PFSK-1 (cell line): ENCODE data around the gene TNS3.

Experiments
- POLR2AphosphoS5 ChIP-seq: IDR thresholded peaks from 2 replicates; pipeline ENCODE4 v1.6.1; 2012; ENCODE audit warnings: low read depth, mild to moderate bottlenecking, control low read depth, low read length, moderate library complexity
- SIN3A ChIP-seq: IDR thresholded peaks from 2 replicates; pipeline ENCODE4 v1.6.1; 2012; ENCODE audit warnings: mild to moderate bottlenecking, low read length, moderate library complexity, borderline replicate concordance; ENCODE audit not compliant: insufficient read depth
- TAF1 ChIP-seq: IDR thresholded peaks from 2 replicates; pipeline ENCODE4 v1.6.1; 2012; ENCODE audit warnings: low read length, control low read depth, borderline replicate concordance; ENCODE audit not compliant: insufficient read depth
- TF ChIP-seq, protein P1 (sequence below), 2 experiments: IDR thresholded peaks; 2 replicates each; pipeline versions ENCODE4 v1.6.1 to v1.8.0; 2011 to 2012; ENCODE audit warnings: low read depth in 2 of 2, low read length in 2 of 2, control low read depth in 1 of 2, inconsistent platforms in 1 of 2, mild to moderate bottlenecking in 1 of 2, moderate library complexity in 1 of 2; ENCODE audit not compliant: insufficient read depth in 1 of 2

DNA sequence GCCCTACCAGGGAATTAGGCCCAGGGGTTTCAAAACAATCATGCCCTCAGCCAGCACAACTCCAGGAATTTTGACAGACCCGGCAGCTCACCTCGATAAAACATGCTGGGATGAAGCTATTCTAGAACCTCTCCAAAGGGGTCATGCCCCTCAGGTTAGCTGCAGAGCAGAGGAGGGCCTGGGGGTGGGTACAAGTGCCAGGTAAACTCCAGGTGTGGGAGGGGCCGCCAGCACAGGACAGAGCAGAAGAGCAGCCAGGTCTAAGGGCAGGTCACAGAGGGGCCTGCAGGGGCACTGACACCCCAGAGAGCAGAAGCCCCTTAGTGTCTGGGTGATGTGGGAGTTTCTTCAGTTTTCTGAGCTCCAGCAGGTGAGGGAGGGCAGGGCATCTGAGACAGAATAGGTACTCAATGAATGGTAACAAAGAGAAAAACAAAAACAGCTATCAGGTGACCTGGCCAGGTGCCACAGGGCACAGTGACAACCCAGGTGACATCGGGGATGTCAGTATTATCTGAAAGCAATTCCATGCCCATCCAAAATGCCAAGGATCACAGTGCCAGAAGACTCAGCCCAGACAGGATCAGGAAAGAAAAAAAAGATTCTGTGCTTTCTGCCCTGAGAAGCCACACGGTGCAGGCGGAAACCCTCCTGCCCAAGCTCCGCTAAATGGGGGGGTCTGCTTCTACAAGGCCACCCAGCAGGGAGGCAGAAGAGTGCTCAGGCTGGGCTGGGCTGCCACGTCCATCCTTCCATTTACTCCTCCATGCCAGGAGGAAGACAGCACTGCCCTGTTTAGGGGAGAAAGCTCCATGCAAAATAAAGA, 104.5 kb downstream of the TNS3 start:
- TF ChIP-seq POLR2AphosphoS5 (no peak), TAF1 (no peak), SIN3A (no peak)
- TF ChIP-seq, protein P1, sequence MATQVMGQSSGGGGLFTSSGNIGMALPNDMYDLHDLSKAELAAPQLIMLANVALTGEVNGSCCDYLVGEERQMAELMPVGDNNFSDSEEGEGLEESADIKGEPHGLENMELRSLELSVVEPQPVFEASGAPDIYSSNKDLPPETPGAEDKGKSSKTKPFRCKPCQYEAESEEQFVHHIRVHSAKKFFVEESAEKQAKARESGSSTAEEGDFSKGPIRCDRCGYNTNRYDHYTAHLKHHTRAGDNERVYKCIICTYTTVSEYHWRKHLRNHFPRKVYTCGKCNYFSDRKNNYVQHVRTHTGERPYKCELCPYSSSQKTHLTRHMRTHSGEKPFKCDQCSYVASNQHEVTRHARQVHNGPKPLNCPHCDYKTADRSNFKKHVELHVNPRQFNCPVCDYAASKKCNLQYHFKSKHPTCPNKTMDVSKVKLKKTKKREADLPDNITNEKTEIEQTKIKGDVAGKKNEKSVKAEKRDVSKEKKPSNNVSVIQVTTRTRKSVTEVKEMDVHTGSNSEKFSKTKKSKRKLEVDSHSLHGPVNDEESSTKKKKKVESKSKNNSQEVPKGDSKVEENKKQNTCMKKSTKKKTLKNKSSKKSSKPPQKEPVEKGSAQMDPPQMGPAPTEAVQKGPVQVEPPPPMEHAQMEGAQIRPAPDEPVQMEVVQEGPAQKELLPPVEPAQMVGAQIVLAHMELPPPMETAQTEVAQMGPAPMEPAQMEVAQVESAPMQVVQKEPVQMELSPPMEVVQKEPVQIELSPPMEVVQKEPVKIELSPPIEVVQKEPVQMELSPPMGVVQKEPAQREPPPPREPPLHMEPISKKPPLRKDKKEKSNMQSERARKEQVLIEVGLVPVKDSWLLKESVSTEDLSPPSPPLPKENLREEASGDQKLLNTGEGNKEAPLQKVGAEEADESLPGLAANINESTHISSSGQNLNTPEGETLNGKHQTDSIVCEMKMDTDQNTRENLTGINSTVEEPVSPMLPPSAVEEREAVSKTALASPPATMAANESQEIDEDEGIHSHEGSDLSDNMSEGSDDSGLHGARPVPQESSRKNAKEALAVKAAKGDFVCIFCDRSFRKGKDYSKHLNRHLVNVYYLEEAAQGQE (IDR thresholded peaks at IDR 0.05; ENCODE audit: insufficient read depth in 1 of 2, low read depth in 2 of 2, low read length in 2 of 2) = no peak
